GM12878 (cell line): ENCODE results near the gene MPEG1. TPM values are rescaled to one million over a fixed set of nuclear protein-coding genes. Genes with fewer than 3 reads are reported as not detected.

Experiments used
- BCL11A ChIP-seq: IDR thresholded peaks from 2 replicates; pipeline ENCODE4 v1.6.1; 2011; ENCODE audit warnings: low read depth, low read length
- CHD1 ChIP-seq: IDR thresholded peaks from 2 replicates; pipeline ENCODE4 v1.6.1; 2012; ENCODE audit warnings: low read depth, low read length, improper control_type of control experiment
- KAT2A ChIP-seq: conservative IDR thresholded peaks from 2 replicates; pipeline ENCODE4 v1.6.1; 2011; ENCODE audit warnings: low read depth, low read length; ENCODE audit not compliant: control insufficient read depth
- LARP7 ChIP-seq: fragments of 450-650 bp; IDR thresholded peaks from 2 replicates; pipeline ENCODE4 v1.6.1; 2017; ENCODE audit warnings: mild to moderate bottlenecking
- MTA2 ChIP-seq: fragments of 450-650 bp; IDR thresholded peaks from 2 replicates; pipeline ENCODE4 v1.6.1; 2016; ENCODE audit warnings: low read depth, mild to moderate bottlenecking, moderate library complexity
- MXI1 ChIP-seq: fragments of 150-350 bp; IDR thresholded peaks from 2 replicates; pipeline ENCODE4 v1.6.1; 2011; ENCODE audit warnings: low read depth, mild to moderate bottlenecking, inconsistent platforms, low read length, improper control_type of control experiment
- MYC ChIP-seq: IDR thresholded peaks from 2 replicates; pipeline ENCODE4 v1.6.1; 2011; ENCODE audit warnings: mild to moderate bottlenecking, low read length, moderate library complexity, inconsistent platforms; ENCODE audit not compliant: insufficient read depth, insufficient replicate concordance, insufficient read length, severe bottlenecking
- NKRF ChIP-seq: fragments of 450-650 bp; conservative IDR thresholded peaks from 2 replicates; pipeline ENCODE4 v1.6.1; 2017; ENCODE audit warnings: mild to moderate bottlenecking, moderate library complexity
- PAX8 ChIP-seq: fragments of 450-650 bp; IDR thresholded peaks from 2 replicates; pipeline ENCODE4 v1.6.1; 2017; ENCODE audit warnings: mild to moderate bottlenecking, moderate library complexity
- SIX5 ChIP-seq: IDR thresholded peaks from 2 replicates; pipeline ENCODE4 v1.6.1; 2011; ENCODE audit warnings: mild to moderate bottlenecking, low read depth, low read length, moderate library complexity; ENCODE audit not compliant: severe bottlenecking
- SMAD1 ChIP-seq: fragments of 450-650 bp; IDR thresholded peaks from 2 replicates; pipeline ENCODE4 v1.6.1; 2018; ENCODE audit warnings: mild to moderate bottlenecking, low read depth; ENCODE audit not compliant: partially characterized antibody
- SMARCA5 ChIP-seq: fragments of 450-650 bp; IDR thresholded peaks from 2 replicates; pipeline ENCODE4 v1.6.1; 2017; ENCODE audit warnings: mild to moderate bottlenecking
- SPI1 ChIP-seq: IDR thresholded peaks from 2 replicates; pipeline ENCODE4 v1.6.1; 2011; ENCODE audit warnings: low read depth, mild to moderate bottlenecking, low read length, moderate library complexity, borderline replicate concordance; ENCODE audit not compliant: insufficient read depth
- SREBF2 ChIP-seq: IDR thresholded peaks from 2 replicates; pipeline ENCODE4 v1.6.1; 2012; ENCODE audit warnings: mild to moderate bottlenecking, low read length
- TARDBP ChIP-seq: IDR thresholded peaks from 2 replicates; pipeline ENCODE4 v1.6.1; 2016; ENCODE audit warnings: borderline replicate concordance
- TCF7 ChIP-seq: IDR thresholded peaks from 2 replicates; pipeline ENCODE4 v1.6.1; 2014; ENCODE audit warnings: antibody characterized with exemption, borderline replicate concordance
- YY1 ChIP-seq: IDR thresholded peaks from 2 replicates; pipeline ENCODE4 v1.6.1; 2011; ENCODE audit warnings: low read depth, mild to moderate bottlenecking, low read length
- ZBED1 ChIP-seq: IDR thresholded peaks from 2 replicates; pipeline ENCODE4 v1.6.1; 2016; ENCODE audit warnings: borderline replicate concordance
- ZBTB11 ChIP-seq: fragments of 450-650 bp; formaldehyde crosslinking; IDR thresholded peaks from 2 replicates; pipeline ENCODE4 v1.5.0; 2022; ENCODE audit warnings: mild to moderate bottlenecking, missing genetic modification characterization
- polyA plus RNA-seq, 11 experiments: library from polyadenylated mRNA; depleted of rRNA in 4 of 11; unstranded in 6 of 11; stranded (reverse) in 5 of 11; fragments of >200 nt; fragmentation: Nextera tagmentation in 4 of 11; fragmentation: Illumina TruSeq in 1 of 11; extraction: Ambion mirVana in 4 of 11; extraction: Trizol in 1 of 11; gene quantifications; 1 replicate in 1 of 11; 2 replicates in 10 of 11; pipeline versions ENCODE4 v1.2.1 to v1.2.3, GENCODE V29; 2011 to 2016; ENCODE audit warnings: inconsistent platforms in 2 of 11, missing spikeins in 2 of 11, low read depth in 1 of 11
- total RNA-seq, 4 experiments: library from RNA; depleted of rRNA in 3 of 4; stranded (reverse); fragments of >200 nt in 3 of 4; fragmentation: Illumina TruSeq in 1 of 4; extraction: Trizol in 1 of 4; gene quantifications; 2 replicates each; pipeline versions ENCODE4 v1.2.1 to v1.2.3, GENCODE V29; 2013 to 2021
- TF ChIP-seq, protein P1 (sequence below): fragments of 150-350 bp; IDR thresholded peaks from 2 replicates; pipeline ENCODE4 v1.6.1; 2016; ENCODE audit warnings: low read depth, low read length
- TF ChIP-seq, protein P2 (sequence below): IDR thresholded peaks from 2 replicates; pipeline ENCODE4 v1.6.1; 2011; ENCODE audit warnings: low read depth, mild to moderate bottlenecking, low read length, moderate library complexity, borderline replicate concordance; ENCODE audit errors: extremely low read depth

The MPEG1 gene
- total and polyA plus RNA-seq, 10 of the 15 experiments (the other 5 are each of a cell fraction or from before 2014, with no cell fraction given) = 1.3 to 15.6 (median 11.7) TPM; not detected in 1

DNA sequence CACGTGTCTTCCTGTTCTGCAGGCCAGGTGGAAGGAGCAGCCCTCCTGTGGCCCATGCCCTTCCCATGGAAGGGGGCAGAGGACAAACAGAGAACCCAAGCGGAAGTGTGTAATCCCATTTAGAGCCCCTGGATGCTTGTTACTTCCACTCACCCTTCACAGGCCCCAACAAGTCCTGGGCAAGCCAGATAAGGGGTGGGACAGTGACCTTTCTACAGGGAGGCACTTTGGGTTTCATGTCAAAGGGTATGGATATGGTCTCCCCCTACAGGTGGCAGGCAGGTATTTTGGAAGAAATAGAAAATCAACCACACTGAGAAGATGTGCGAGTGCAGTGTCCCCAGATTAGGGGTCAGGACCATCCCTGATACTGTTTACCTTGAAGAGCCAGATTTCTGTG, 11.4 kb downstream of the MPEG1 start (continued):
- TF ChIP-seq, protein P1, sequence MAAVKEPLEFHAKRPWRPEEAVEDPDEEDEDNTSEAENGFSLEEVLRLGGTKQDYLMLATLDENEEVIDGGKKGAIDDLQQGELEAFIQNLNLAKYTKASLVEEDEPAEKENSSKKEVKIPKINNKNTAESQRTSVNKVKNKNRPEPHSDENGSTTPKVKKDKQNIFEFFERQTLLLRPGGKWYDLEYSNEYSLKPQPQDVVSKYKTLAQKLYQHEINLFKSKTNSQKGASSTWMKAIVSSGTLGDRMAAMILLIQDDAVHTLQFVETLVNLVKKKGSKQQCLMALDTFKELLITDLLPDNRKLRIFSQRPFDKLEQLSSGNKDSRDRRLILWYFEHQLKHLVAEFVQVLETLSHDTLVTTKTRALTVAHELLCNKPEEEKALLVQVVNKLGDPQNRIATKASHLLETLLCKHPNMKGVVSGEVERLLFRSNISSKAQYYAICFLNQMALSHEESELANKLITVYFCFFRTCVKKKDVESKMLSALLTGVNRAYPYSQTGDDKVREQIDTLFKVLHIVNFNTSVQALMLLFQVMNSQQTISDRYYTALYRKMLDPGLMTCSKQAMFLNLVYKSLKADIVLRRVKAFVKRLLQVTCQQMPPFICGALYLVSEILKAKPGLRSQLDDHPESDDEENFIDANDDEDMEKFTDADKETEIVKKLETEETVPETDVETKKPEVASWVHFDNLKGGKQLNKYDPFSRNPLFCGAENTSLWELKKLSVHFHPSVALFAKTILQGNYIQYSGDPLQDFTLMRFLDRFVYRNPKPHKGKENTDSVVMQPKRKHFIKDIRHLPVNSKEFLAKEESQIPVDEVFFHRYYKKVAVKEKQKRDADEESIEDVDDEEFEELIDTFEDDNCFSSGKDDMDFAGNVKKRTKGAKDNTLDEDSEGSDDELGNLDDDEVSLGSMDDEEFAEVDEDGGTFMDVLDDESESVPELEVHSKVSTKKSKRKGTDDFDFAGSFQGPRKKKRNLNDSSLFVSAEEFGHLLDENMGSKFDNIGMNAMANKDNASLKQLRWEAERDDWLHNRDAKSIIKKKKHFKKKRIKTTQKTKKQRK = no peak
- no peak for TF ChIP-seq ZBED1
- 0 out of 2 replicates have a peak, but pooled peaks have one; percentile 15 for TF ChIP-seq LARP7
- TF ChIP-seq SPI1 = no peak
- TF ChIP-seq MXI1 = no peak
- TF ChIP-seq ZBTB11 (CRISPR knock-in tag) = no peak
- no peak for TF ChIP-seq SMAD1
- TF ChIP-seq SIX5 = no peak
- TF ChIP-seq, protein P2, sequence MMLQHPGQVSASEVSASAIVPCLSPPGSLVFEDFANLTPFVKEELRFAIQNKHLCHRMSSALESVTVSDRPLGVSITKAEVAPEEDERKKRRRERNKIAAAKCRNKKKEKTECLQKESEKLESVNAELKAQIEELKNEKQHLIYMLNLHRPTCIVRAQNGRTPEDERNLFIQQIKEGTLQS = no peak
- no peak for TF ChIP-seq TARDBP
- no peak for TF ChIP-seq MTA2
- TF ChIP-seq YY1 = no peak
- TF ChIP-seq KAT2A = no peak
- no peak for TF ChIP-seq SREBF2
- TF ChIP-seq TCF7 = no peak
- TF ChIP-seq MYC = no peak
- no peak for TF ChIP-seq BCL11A
- TF ChIP-seq PAX8 = no peak
- TF ChIP-seq CHD1 = no peak
- TF ChIP-seq SMARCA5 = peak; percentile 50; the same call in 1 of the 2 replicates
- TF ChIP-seq NKRF = no peak
